Caco-2 (cell line): Measurements from ENCODE around the gene LTO1. TPM values are rescaled to one million over a fixed set of nuclear protein-coding genes. Genes with fewer than 3 reads are reported as not detected.
A peak's percentile ranks its signal among the peaks of the same experiment; 100 is the strongest.

ENCODE experiments used
- BruUV-seq: library from RNA; stranded (reverse); fragments of 400-500 nt; replicated peaks from 2 replicates; lab custom pipeline; 2021; lab: Mats Ljungman, UMichigan
- CTCF ChIA-PET: fragments of 300-600 bp; sonication (Branson Sonifier 250); formaldehyde crosslinking; loops from one replicate; lab custom pipeline; 2022; ENCODE audit warnings: antibody characterized with exemption; lab: Charles Lee
- POLR2A ChIA-PET: fragments of 300-600 bp; sonication (Branson Sonifier 250); formaldehyde crosslinking; loops from one replicate; lab custom pipeline; 2022; ENCODE audit warnings: antibody characterized with exemption; lab: Charles Lee
- DNase-seq, 2 experiments: peaks; one replicate each; pipeline versions ENCODE4 v3.0.0 to v3.0.0-alpha.2; 2020 to 2022
- H3K27me3 ChIP-seq: replicated peaks from 2 replicates; pipeline ENCODE4 v1.6.0; 2011; ENCODE audit warnings: low read length; ENCODE audit not compliant: control insufficient read depth, insufficient read depth
- H3K36me3 ChIP-seq: 2 replicates; pipeline ENCODE4 v1.5.1; 2011; ENCODE audit warnings: low read length; ENCODE audit not compliant: control insufficient read depth, insufficient read depth
- H3K4me1 ChIP-seq: fragments of 250-450 bp; sonication (Bioruptor Pico); 2 replicates; pipeline ENCODE4 v1.5.1; 2020; ENCODE audit warnings: mild to moderate bottlenecking
- H3K4me3 ChIP-seq: 2 replicates; pipeline ENCODE4 v1.5.1; 2011; ENCODE audit warnings: low read depth, mild to moderate bottlenecking, control low read depth, low read length
- H3K9me3 ChIP-seq: fragments of 250-450 bp; sonication (Bioruptor Pico); 2 replicates; pipeline ENCODE4 v1.5.1; 2020; ENCODE audit warnings: mild to moderate bottlenecking, moderate library complexity
- H3K27ac Mint-ChIP-seq: one replicate; pipeline ENCODE4 v1.8.0; 2022; ENCODE audit warnings: mixed read lengths; ENCODE audit not compliant: unreplicated experiment
- H3K27me3 Mint-ChIP-seq: one replicate; pipeline ENCODE4 v1.8.0; 2022; ENCODE audit warnings: mixed read lengths; ENCODE audit not compliant: insufficient read depth, unreplicated experiment
- H3K36me3 Mint-ChIP-seq: one replicate; pipeline ENCODE4 v1.8.0; 2022; ENCODE audit warnings: mild to moderate bottlenecking, mixed read lengths; ENCODE audit not compliant: insufficient read depth, unreplicated experiment
- H3K4me1 Mint-ChIP-seq: one replicate; pipeline ENCODE4 v1.8.0; 2022; ENCODE audit warnings: low read depth, mixed read lengths; ENCODE audit not compliant: unreplicated experiment
- H3K4me3 Mint-ChIP-seq: one replicate; pipeline ENCODE4 v1.8.0; 2022; ENCODE audit warnings: mild to moderate bottlenecking, moderate library complexity, mixed read lengths; ENCODE audit not compliant: unreplicated experiment
- H3K9me3 Mint-ChIP-seq: one replicate; pipeline ENCODE4 v1.8.0; 2022; ENCODE audit warnings: mixed read lengths; ENCODE audit not compliant: unreplicated experiment
- CTCF ChIP-seq, 2 experiments: fragments of 200-600 bp in 1 of 2; IDR thresholded peaks; 1 replicate in 1 of 2; 2 replicates in 1 of 2; pipeline versions ENCODE4 v1.5.1 to v1.8.0; 2011 to 2022; ENCODE audit warnings: antibody characterized with exemption in 1 of 2, control low read depth in 1 of 2, inconsistent platforms in 1 of 2, low read depth in 1 of 2, low read length in 1 of 2, mild to moderate bottlenecking in 1 of 2, moderate library complexity in 1 of 2; ENCODE audit not compliant: insufficient read depth in 1 of 2, severe bottlenecking in 1 of 2, unreplicated experiment in 1 of 2
- intact Hi-C: fragments of 100-400 bp; cut with micrococcal nuclease; formaldehyde crosslinking; loops from one replicate; pipeline ENCODE4 v1.10.0; 2022; ENCODE audit not compliant: unreplicated experiment
- total RNA-seq: library from RNA; stranded (reverse); gene quantifications from 2 replicates; pipeline ENCODE4 v1.2.3, GENCODE V29; 2022

Gene LTO1
- total RNA-seq, 1 experiment from 2014 or later, result 49.3 TPM

GRCh38 chr11:69703768-69704507 lies 28.8 kb upstream of the LTO1 start, which contains the start of gene FGF19:
TSS of gene FGF19 (minus strand) at chr11:69704022. CDS start at chr11:69703876, 146 bp downstream.
- intact Hi-C loops, result no loop called here
- peaks cover 4% of the 10 kb centered on the region for H3K36me3 Mint-ChIP-seq
- no peak within 1 kb of the TSS for H3K27ac Mint-ChIP-seq
- Histone ChIP-seq H3K4me1 (peaks cover 32% of the 10 kb centered on the region), H3K9me3 (no peaks in the 10 kb centered on the region), H3K36me3 (no peaks in the 10 kb centered on the region), H3K4me3 (peak within 1 kb of the TSS; percentile 43), H3K27me3 (no peaks in the 10 kb centered on the region)
- CTCF ChIA-PET, result interaction anchor here (0.6 kb wide), 1 partner anchor 187 kb away, joined by 3 read pairs; no protein-coding TSS in a partner anchor
- H3K9me3 Mint-ChIP-seq, result no peaks in the 10 kb centered on the region
- TF ChIP-seq CTCF (IDR thresholded peaks at IDR 0.05; ENCODE audit: insufficient read depth in 1 of 2, low read depth in 1 of 2, low read length in 1 of 2, severe bottlenecking in 1 of 2, unreplicated experiment in 1 of 2), result no peak
- peak within 1 kb of the TSS; percentile 75 for H3K4me3 Mint-ChIP-seq
- H3K4me1 Mint-ChIP-seq, result peaks cover 28% of the 10 kb centered on the region
- H3K27me3 Mint-ChIP-seq, result no peaks in the 10 kb centered on the region
- BruUV-seq, result no TSS peak
- POLR2A ChIA-PET, result interaction anchor here (0.6 kb wide), 1 partner anchor 28 kb away, joined by 3 read pairs; no protein-coding TSS in a partner anchor
- DNase-seq, result peak; percentile 79

GRCh38 chr11:69703453-69703767 lies 28.3 kb upstream of the LTO1 start:
- Mint-ChIP-seq H3K27me3 (no peaks in the 10 kb centered on the region), H3K36me3 (peaks cover 4% of the 10 kb centered on the region), H3K9me3 (no peaks in the 10 kb centered on the region), H3K27ac (no peak overlapping the region), H3K4me3 (peak overlapping the region; percentile 75), H3K4me1 (peaks cover 23% of the 10 kb centered on the region)
- H3K36me3 ChIP-seq, result no peaks in the 10 kb centered on the region
- CTCF ChIA-PET, result no interaction called here
- POLR2A ChIA-PET, result interaction anchor here (0.6 kb wide), 1 partner anchor 28 kb away, joined by 3 read pairs; no protein-coding TSS in a partner anchor
- H3K27me3 ChIP-seq, result no peaks in the 10 kb centered on the region
- no peaks in the 10 kb centered on the region for H3K9me3 ChIP-seq
- intact Hi-C loops, result no loop called here
- DNase-seq, result no peak
- H3K4me1 ChIP-seq, result peaks cover 28% of the 10 kb centered on the region
- H3K4me3 ChIP-seq, result peak overlapping the region; percentile 43
- TSS peak; percentile 26 for BruUV-seq
- no peak for TF ChIP-seq CTCF (IDR thresholded peaks at IDR 0.05; ENCODE audit: insufficient read depth in 1 of 2, low read depth in 1 of 2, low read length in 1 of 2, severe bottlenecking in 1 of 2, unreplicated experiment in 1 of 2)

- Mint-ChIP-seq H3K27me3 (no peaks in the 10 kb centered on the region), H3K9me3 (no peaks in the 10 kb centered on the region), H3K27ac (no peak overlapping the region), H3K4me1 (peaks cover 23% of the 10 kb centered on the region), H3K4me3 (peak overlapping the region; percentile 75), H3K36me3 (peaks cover 4% of the 10 kb centered on the region)
- Histone ChIP-seq H3K27me3 (no peaks in the 10 kb centered on the region), H3K4me1 (peaks cover 28% of the 10 kb centered on the region), H3K4me3 (no peak overlapping the region), H3K36me3 (no peaks in the 10 kb centered on the region), H3K9me3 (no peaks in the 10 kb centered on the region)
- ChIA-PET CTCF (no interaction called here), POLR2A (interaction anchor here (0.6 kb wide), 1 partner anchor 27 kb away, joined by 3 read pairs; no protein-coding TSS in a partner anchor)
- no peak for DNase-seq
- TF ChIP-seq CTCF (IDR thresholded peaks at IDR 0.05; ENCODE audit: insufficient read depth in 1 of 2, low read depth in 1 of 2, low read length in 1 of 2, severe bottlenecking in 1 of 2, unreplicated experiment in 1 of 2), result no peak
- intact Hi-C loops, result no loop called here
- no TSS peak for BruUV-seq
Observed at GRCh38 chr11:69702769-69703452, 27.8 kb upstream of the LTO1 start.
